ENCODE data around the gene SHH. TPM values are rescaled to one million over a fixed set of nuclear protein-coding genes. Genes with fewer than 3 reads are reported as not detected.
A peak's percentile ranks its signal among the peaks of the same experiment; 100 is the strongest.

Gene SHH
- polyA plus RNA-seq, 1 experiment, result not detected

DNA sequence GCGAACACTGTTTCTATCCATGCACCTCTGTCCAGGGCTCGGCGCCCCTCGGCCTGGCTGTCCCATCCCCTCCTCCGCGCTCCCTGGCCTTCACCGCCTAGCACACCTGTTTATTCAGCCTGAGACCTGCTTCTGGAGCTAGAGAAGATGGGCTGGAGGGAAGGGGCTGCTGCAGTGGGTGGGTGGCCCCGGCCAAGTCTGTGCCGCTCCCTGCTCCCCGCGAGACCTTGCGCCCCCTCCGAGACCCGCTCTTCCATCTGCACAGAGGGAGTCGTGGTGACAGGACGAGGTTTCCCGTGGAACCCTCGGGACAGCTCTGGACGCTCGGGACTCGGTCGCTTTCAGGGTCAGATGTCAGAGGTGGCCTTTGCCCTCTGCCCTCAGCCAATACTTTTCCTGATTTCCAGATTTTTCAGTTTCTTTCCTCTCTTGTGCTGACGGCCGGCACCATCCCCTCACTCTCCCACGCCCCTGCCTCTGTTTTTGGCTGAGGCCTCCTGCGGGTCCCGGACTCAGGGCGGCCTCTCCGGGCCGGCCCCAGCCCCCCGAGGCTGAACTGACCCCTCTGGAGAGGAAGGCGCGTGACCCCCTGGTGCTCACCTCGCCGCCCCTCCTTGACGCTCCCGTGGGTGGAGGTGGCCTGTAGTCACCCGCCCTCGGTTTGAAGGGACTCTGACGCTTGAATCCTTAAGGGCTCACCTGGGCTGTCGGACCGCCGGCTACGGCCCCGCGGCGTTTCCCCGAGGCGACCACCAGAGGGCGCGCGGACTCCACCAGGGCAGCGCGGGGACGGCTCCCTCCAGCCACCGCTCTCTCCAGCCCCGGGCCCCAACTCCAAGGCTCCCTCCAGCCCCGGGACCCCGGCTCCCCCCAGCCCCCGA is 15.6 kb downstream of the SHH start:
- ChIA-PET CTCF (interaction anchor here (0.6 to 4.6 kb wide), 13 partner anchors 14 to 1035 kb away, joined by 3 to 39 read pairs (median 5); no protein-coding TSS in a partner anchor), POLR2A (no interaction called here)
- H3K9me3 ChIP-seq (ENCODE audit: control insufficient read depth, insufficient read depth, low read length), result peaks cover 5% of the 10 kb centered on the region; the same call in 1 of the 2 replicates

DNA sequence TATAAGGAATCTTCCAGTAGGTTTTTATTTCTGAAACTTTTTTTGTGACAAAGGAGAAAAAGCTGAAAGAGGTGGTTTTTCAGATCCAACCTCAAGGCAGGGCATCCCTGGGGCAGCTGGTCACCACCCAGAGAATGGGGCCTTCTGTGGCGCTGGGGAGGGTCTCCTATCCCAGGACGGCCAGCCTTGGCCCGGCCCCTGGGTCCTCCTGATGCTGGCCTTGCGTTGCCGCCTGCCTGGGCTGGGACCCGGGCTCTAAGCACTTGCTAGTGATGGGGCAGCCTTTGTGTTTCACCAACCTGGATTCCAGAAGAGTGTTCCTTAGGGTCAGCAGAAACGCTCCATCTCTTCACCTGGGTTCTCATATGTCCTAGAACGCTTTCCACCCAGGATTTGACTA is 16.3 kb downstream of the SHH start:
- no peak for DNase-seq (ENCODE audit: low read depth, low spot score)
- POLR2A ChIA-PET, result no interaction called here
- Histone ChIP-seq H3K9me3 (ENCODE audit: control insufficient read depth, insufficient read depth, low read length) (peaks cover 5% of the 10 kb centered on the region; the same call in 1 of the 2 replicates), H3K27me3 (ENCODE audit: control insufficient read depth, insufficient read depth, low read length) (peaks cover 18% of the 10 kb centered on the region), H3K27ac (ENCODE audit: low read depth, low read length) (no peak overlapping the region), H3K4me3 (ENCODE audit: low read depth, low read length) (no peak overlapping the region)
- CTCF ChIA-PET, result interaction anchor here (0.8 to 4.6 kb wide), 5 partner anchors 25 to 1032 kb away, joined by 3 to 39 read pairs (median 7); no protein-coding TSS in a partner anchor
- TF ChIP-seq, protein P1, sequence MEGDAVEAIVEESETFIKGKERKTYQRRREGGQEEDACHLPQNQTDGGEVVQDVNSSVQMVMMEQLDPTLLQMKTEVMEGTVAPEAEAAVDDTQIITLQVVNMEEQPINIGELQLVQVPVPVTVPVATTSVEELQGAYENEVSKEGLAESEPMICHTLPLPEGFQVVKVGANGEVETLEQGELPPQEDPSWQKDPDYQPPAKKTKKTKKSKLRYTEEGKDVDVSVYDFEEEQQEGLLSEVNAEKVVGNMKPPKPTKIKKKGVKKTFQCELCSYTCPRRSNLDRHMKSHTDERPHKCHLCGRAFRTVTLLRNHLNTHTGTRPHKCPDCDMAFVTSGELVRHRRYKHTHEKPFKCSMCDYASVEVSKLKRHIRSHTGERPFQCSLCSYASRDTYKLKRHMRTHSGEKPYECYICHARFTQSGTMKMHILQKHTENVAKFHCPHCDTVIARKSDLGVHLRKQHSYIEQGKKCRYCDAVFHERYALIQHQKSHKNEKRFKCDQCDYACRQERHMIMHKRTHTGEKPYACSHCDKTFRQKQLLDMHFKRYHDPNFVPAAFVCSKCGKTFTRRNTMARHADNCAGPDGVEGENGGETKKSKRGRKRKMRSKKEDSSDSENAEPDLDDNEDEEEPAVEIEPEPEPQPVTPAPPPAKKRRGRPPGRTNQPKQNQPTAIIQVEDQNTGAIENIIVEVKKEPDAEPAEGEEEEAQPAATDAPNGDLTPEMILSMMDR (IDR thresholded peaks at IDR 0.05; ENCODE audit: low read depth, low read length), result no peak

More for the DNA sequence above, 15.6 kb downstream of the SHH start:
- TF ChIP-seq, protein P1 (IDR thresholded peaks at IDR 0.05; ENCODE audit: low read depth, low read length), result peak; percentile 62
- Histone ChIP-seq H3K27me3 (ENCODE audit: control insufficient read depth, insufficient read depth, low read length) (peaks cover 24% of the 10 kb centered on the region), H3K4me3 (ENCODE audit: low read depth, low read length) (peak overlapping the region; percentile 13; the same call in 1 of the 2 replicates), H3K27ac (ENCODE audit: low read depth, low read length) (no peak overlapping the region)
- no peak for DNase-seq (ENCODE audit: low read depth, low spot score)

DNA sequence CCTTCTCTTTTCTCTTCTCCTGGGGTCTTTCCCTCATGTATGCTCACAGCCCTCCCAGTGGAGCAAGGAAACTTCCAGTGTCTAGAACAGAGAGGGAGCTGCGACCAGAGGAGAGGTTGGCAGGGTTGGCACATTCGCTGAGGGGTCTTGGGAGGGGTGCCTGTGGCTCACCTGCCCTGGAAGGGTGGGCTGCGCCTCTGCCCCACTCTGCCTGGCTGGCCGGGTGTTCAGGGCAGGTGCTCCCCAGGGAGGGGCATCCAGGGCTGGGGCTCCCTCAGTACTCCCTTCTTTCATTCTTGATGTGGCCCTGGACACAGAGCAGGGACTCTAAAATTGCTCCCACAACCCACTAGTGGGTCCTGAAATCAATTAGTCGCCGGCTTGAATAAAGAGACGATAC is 16.9 kb downstream of the SHH start:
- Histone ChIP-seq H3K27me3 (ENCODE audit: control insufficient read depth, insufficient read depth, low read length) (peaks cover 13% of the 10 kb centered on the region), H3K9me3 (ENCODE audit: control insufficient read depth, insufficient read depth, low read length) (peaks cover 5% of the 10 kb centered on the region; the same call in 1 of the 2 replicates), H3K4me3 (ENCODE audit: low read depth, low read length) (no peak overlapping the region), H3K27ac (ENCODE audit: low read depth, low read length) (no peak overlapping the region)
- no peak for DNase-seq (ENCODE audit: low read depth, low spot score)
- POLR2A ChIA-PET, result no interaction called here
- TF ChIP-seq, protein P1 (IDR thresholded peaks at IDR 0.05; ENCODE audit: low read depth, low read length), result no peak
- CTCF ChIA-PET, result interaction anchor here (0.7 to 4.6 kb wide), 2 partner anchors 256 to 1021 kb away, joined by 3 to 39 read pairs; no protein-coding TSS in a partner anchor

DNA sequence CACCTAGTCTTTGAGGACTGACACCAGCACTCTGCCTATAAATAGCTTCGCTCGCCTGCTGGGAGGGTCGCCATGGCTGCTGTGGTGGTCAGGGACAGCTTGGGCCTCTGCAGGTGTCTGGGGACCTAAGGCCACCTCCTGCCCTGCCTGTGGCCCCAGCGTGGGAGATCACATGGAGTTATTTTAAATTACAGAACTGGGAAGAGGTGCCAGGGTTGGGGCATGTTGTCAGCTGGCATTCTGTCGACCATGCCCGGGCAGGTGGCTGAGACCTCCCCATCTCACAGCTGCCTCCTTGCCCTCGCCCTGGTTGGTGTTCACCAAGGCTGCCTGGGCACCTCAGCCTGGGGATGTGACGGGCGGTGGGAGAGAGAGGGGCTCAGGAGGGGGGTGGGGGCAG is 18.1 kb downstream of the SHH start:
- no peak overlapping the region for H3K27ac ChIP-seq (ENCODE audit: low read depth, low read length)
- POLR2A ChIA-PET, result no interaction called here
- no peak for DNase-seq (ENCODE audit: low read depth, low spot score)
- CTCF ChIA-PET, result no interaction called here
- H3K27me3 ChIP-seq (ENCODE audit: control insufficient read depth, insufficient read depth, low read length), result peaks cover 11% of the 10 kb centered on the region
- H3K9me3 ChIP-seq (ENCODE audit: control insufficient read depth, insufficient read depth, low read length), result peaks cover 12% of the 10 kb centered on the region; the same call in 1 of the 2 replicates
- TF ChIP-seq, protein P1 (IDR thresholded peaks at IDR 0.05; ENCODE audit: low read depth, low read length), result no peak
- H3K4me3 ChIP-seq (ENCODE audit: low read depth, low read length), result no peak overlapping the region

DNA sequence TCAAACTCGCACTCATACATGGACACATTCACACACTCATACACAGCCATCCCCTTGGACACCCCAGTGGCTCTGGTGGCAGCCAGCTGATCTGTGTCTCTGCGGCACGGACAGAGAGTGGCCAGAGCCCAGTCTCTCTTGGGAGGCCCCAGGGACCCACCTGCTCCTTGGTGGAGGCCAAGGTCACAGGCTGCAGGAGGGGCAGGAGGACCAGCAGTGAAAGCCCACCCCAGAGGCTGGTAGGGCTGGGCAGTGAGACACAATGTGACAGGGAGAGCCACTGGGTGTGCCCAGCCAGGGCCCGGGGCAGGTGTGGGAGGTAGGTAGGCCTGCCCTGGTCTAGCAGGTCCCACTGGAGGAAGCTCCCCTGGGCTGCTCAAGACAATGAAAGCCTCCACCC is 18.5 kb downstream of the SHH start:
- no peak overlapping the region for H3K4me3 ChIP-seq (ENCODE audit: low read depth, low read length)
- ChIA-PET POLR2A (no interaction called here), CTCF (no interaction called here)
- peaks cover 17% of the 10 kb centered on the region; the same call in 1 of the 2 replicates for H3K9me3 ChIP-seq (ENCODE audit: control insufficient read depth, insufficient read depth, low read length)
- no peak overlapping the region for H3K27ac ChIP-seq (ENCODE audit: low read depth, low read length)
- TF ChIP-seq, protein P1 (IDR thresholded peaks at IDR 0.05; ENCODE audit: low read depth, low read length), result no peak
- H3K27me3 ChIP-seq (ENCODE audit: control insufficient read depth, insufficient read depth, low read length), result peaks cover 7% of the 10 kb centered on the region
- no peak for DNase-seq (ENCODE audit: low read depth, low spot score)
